ENCODE results near the gene FJX1.
A peak's percentile ranks its signal among the peaks of the same experiment; 100 is the strongest.
"Not testable (repeated sequence)": the region's sequence is repeated elsewhere in the genome, so short reads cannot be mapped to it uniquely, and the experiment has no call there.

Gene FJX1

GRCh38 chr11:35635933-35636332, 17.7 kb downstream of the FJX1 start:
- no peak for DNase-seq

DNA sequence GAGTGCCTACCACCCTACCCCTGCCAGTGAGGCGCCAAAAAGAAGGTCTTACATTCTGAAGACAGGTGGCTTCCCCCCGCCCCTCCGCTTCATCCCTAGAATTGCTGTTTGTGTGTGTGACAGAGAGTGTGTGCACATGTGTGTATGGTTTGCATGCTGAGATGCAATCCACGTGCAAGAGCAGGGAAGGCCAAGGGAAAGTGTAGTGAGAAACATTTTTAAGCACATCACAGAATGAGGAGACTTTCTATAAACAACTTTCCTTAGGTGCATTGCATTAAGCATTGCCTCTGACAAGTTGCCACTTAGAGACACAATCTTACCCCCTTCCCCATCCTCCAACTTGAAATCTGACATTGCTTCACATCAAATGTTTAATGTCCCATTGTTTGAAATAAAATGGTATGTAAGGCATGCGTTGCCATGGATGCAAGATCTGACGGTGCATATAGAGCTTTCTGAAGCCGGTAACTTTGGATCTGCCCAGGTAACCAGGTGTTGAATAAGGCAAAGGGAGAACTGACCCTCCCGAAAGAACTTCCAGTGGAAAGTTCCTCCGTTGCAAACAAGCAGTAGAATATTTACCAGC, 21.4 kb downstream of the FJX1 start:
- no peak for DNase-seq

GRCh38 chr11:35641171-35641897, 23.1 kb downstream of the FJX1 start:
- no peak for DNase-seq

DNA sequence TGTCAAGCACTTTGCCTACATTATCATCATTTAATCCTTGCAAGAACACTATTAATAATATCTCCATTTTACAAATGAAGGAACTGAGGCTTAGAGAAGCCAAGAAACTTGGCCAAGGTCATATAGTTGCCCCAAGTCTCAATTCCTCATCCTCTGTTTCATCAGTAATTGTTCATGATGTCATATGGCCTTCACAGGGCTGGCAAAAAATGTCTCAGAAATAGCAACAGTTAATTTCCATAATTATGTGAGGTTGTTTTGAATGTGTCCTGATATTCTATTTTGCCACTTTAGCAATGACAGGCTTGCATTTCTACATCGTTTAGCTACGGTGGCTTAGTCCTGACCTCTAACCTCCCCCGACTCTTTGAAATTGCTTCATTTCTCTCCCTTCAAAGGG, 23.7 kb downstream of the FJX1 start:
- DNase-seq: no peak

GRCh38 chr11:35647421-35648093, 29.3 kb downstream of the FJX1 start:
- DNase-seq: no peak

- DNase-seq: no peak
Measured at GRCh38 chr11:35650006-35650405, 31.7 kb downstream of the FJX1 start.

DNA sequence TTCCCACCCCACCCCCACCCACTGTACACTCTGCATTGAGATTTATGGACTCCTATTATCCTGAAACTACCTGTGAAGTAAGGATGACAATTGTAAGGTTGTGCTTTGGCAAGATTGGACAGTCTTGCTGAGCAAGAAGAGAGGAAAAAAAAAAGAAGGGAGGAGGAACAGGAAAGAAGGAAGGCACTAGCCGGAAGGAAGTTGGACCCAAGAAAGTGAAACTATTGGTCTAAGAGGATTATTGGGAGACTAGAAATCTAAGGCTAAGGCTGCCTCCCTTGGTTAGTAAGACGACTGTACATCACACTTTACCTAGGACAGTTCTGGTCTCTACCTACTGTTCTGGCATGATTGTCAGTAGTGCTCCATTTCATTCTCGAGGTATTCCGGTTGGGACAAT, 32.2 kb downstream of the FJX1 start:
- DNase-seq: no peak

- no peak for DNase-seq
Measured at GRCh38 chr11:35651263-35651662, 33.0 kb downstream of the FJX1 start.

GRCh38 chr11:35652786-35653185, 34.5 kb downstream of the FJX1 start:
- not testable (repeated sequence) for DNase-seq

GRCh38 chr11:35654711-35655110, 36.5 kb downstream of the FJX1 start:
- DNase-seq: no peak

- no peak for DNase-seq
Measured at GRCh38 chr11:35655254-35655653, 37.0 kb downstream of the FJX1 start.

DNA sequence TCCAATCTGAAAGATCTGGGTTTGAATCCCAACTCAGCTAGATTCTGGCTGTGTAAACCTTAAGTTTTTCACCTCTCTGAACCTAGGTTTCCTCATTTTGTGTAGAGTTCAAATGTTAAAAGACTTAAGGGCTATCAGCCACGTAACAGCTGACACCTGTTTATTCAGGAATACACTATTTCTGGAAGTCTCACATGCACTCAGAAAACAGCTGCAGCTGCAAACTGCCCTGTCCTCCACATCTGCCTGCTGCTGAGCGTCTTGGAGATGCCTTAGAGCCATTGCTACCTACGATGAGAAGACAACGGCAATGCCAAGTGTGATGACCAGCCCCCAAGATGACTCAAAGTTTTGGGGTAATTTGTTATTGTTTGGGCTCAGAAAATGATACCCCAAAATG, 37.6 kb downstream of the FJX1 start:
- no peak for DNase-seq

GRCh38 chr11:35658020-35658948, 40.0 kb downstream of the FJX1 start:
- DNase-seq: no peak

- no peak for DNase-seq
Measured at GRCh38 chr11:35661534-35661933, 43.3 kb downstream of the FJX1 start.

- DNase-seq: no peak
Measured at GRCh38 chr11:35662061-35662648, 43.9 kb downstream of the FJX1 start.

- DNase-seq: peak; percentile 90
Measured at GRCh38 chr11:35662649-35663407, 44.6 kb downstream of the FJX1 start, which contains the start of gene TRIM44. TRIM44 (plus strand) TSS chr11:35662775; CDS start chr11:35663112, 337 bp downstream.

GRCh38 chr11:35663408-35663702, 45.1 kb downstream of the FJX1 start:
- DNase-seq: no peak

- DNase-seq: no peak
Measured at GRCh38 chr11:35664977-35665441, 46.7 kb downstream of the FJX1 start.

DNA sequence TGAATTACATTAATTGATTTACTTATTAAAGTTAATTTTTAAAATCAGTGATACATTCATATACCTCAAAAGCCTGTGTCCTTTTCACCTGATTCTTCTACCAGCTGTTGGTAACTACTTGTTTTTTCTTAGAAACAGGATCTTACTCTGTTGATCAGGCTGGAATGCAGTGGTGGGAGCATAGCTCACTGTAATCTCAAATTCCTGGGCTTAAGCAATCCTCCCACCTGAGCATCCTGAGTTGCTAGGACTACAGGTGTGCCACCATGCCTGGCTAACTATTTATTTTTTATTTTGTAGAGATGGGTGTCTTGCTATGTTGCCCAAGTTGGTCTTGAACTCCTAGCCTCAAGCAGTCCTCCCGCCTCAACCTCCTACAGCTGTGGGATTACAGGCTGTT, 49.0 kb downstream of the FJX1 start:
- DNase-seq: no peak

- DNase-seq: not testable (repeated sequence)
Measured at GRCh38 chr11:35668350-35668749, 50.1 kb downstream of the FJX1 start.
